Hepatocyte (in vitro differentiated cells): ENCODE results near the gene PARD3B.

ENCODE experiments used
- EZH2 ChIP-seq: fragments of 200-600 bp; sonication (generic); IDR thresholded peaks from 2 replicates; pipeline ENCODE4 v1.6.1; 2016; ENCODE audit warnings: antibody characterized with exemption, mild to moderate bottlenecking, borderline replicate concordance
- EZH2phosphoT487 ChIP-seq: fragments of 200-600 bp; sonication (generic); IDR thresholded peaks from one replicate; pipeline ENCODE4 v1.6.1; 2018; ENCODE audit warnings: antibody characterized with exemption, mild to moderate bottlenecking, low read depth, moderate library complexity; ENCODE audit not compliant: unreplicated experiment, severe bottlenecking
- TF ChIP-seq, protein P1 (sequence below): fragments of 200-600 bp; sonication (generic); IDR thresholded peaks from 2 replicates; pipeline ENCODE4 v1.5.1; 2016; ENCODE audit warnings: antibody characterized with exemption, mild to moderate bottlenecking; ENCODE audit not compliant: poor library complexity

- TF ChIP-seq, protein P1, sequence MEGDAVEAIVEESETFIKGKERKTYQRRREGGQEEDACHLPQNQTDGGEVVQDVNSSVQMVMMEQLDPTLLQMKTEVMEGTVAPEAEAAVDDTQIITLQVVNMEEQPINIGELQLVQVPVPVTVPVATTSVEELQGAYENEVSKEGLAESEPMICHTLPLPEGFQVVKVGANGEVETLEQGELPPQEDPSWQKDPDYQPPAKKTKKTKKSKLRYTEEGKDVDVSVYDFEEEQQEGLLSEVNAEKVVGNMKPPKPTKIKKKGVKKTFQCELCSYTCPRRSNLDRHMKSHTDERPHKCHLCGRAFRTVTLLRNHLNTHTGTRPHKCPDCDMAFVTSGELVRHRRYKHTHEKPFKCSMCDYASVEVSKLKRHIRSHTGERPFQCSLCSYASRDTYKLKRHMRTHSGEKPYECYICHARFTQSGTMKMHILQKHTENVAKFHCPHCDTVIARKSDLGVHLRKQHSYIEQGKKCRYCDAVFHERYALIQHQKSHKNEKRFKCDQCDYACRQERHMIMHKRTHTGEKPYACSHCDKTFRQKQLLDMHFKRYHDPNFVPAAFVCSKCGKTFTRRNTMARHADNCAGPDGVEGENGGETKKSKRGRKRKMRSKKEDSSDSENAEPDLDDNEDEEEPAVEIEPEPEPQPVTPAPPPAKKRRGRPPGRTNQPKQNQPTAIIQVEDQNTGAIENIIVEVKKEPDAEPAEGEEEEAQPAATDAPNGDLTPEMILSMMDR, result no peak
- TF ChIP-seq EZH2 (no peak), EZH2phosphoT487 (no peak)
These were observed 1023.3 kb downstream of the PARD3B start for GRCh38 chr2:205568620-205569019.
